ENCODE measurements around the gene HOXA3. TPM values are rescaled to one million over a fixed set of nuclear protein-coding genes. Genes with fewer than 3 reads are reported as not detected.

Gene HOXA3
- polyA plus RNA-seq, 6 donors from 2014 or later = not detected

DNA sequence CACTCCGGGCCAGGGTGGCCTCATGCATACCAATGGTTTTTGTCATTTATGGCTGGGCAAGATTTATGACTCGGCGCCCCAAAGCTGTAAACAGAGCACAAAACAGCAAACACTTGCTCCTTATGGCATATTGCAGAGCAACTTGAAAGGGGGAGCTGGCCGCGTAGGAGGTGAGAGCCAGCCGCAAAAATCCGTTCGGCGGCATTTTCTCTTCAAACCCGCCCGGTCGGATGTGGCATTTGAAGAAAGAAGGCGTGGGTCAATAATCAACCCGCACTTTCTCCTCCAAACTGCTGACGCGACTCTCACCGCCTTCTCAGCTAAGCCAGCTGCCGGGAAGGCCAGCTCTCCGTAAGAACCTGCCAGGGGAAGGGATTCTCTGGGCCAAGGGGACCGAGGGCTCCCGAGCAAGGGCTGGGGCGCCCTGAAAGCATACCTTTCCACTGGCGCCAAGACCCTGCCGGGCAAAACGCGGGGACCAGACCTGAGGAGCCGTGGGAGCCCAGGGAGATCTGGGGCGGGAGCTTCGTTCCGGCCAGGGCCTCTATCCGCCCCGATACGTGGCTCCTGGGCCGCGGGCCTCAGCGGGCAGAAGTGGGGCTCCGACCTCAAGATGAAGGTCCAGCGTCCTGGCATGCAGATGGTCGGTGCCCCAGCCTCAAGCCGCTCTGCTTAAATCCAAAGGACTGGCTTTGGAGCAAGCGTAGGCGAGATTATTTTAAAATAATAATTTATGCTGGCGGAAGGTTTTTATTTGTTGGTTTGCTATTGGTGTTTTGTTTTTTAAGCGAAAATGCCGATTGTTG lies 37.0 kb downstream of the HOXA3 start:
- no peak for ATAC-seq (ENCODE audit: low read depth in 2 of 2)

DNA sequence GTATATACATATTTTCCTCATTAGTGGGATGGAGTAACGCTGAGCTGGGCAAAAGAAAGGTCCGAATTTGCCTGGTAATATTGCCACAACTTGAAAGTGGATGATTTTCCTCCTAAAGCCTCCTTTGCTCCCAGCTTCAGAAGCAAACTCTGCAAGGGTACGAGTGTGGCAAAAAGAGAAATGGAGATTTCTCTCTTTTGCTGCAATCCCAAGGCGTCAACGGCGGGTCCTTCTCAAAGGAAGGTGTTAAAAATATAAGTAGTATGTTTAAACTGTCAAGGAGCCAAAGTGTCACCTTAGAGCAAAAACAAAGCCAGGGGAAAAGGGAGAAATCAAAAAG lies 37.5 kb downstream of the HOXA3 start:
- H3K27ac Mint-ChIP-seq = no peak overlapping the region
- no peaks in the 10 kb centered on the region for H3K4me1 Mint-ChIP-seq
- H3K27me3 Mint-ChIP-seq = peaks cover 0 to 44% (median 7%) of the 10 kb centered on the region in 3 donors
- no peaks in the 10 kb centered on the region for H3K36me3 Mint-ChIP-seq
- no peaks in the 10 kb centered on the region for H3K9me3 Mint-ChIP-seq
- DNase-seq = no peak
- no peak for ATAC-seq (ENCODE audit: low read depth in 2 of 2)
- H3K4me3 Mint-ChIP-seq = no peak overlapping the region

More for the DNA sequence above, 37.0 kb downstream of the HOXA3 start:
- Mint-ChIP-seq H3K9me3 (no peaks in the 10 kb centered on the region), H3K27me3 (peaks cover 0 to 41% (median 7%) of the 10 kb centered on the region in 3 donors), H3K36me3 (no peaks in the 10 kb centered on the region), H3K4me1 (no peaks in the 10 kb centered on the region), H3K4me3 (no peak overlapping the region), H3K27ac (peak overlapping the region in 1 of 6 donors; percentile 63)
- no peak for DNase-seq

DNA sequence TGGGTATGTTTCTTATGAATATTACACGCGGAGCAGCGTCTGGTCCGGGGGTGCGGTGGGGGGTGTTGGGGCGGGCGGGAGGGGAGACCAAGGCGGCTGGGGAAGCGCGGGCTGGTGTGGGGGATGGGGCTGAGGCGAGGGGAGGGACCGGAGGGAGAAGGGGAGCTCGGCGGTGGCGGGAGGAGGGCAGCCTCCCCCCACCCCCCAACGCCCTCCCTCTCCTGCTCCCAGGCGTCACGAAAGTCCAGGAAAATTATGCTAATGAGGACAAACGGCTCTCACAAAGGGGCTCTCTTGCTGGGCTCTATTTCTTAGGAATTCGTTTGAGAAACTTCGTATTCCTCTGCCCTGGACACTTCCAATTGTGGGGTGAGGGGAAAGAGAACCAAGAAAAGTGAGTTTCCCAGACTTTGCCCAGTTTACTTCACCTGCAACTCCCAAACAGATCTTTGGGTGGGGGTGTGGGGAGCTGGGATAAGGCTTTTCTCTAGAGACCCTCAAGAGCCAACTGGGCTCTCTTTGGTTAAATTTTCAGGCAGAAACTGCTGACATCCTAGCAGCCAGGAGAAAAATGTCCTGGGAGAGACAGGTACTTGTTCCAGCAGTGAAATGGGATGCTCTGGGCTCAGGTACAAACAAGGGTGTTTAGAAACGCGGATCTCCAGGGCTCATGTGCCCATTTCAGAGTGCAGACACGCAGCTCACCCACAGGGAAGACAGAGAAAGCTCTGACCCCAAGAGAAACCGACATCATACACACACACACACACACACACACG lies 38.2 kb downstream of the HOXA3 start:
- H3K27ac Mint-ChIP-seq = no peak overlapping the region
- DNase-seq = no peak
- H3K36me3 Mint-ChIP-seq = no peaks in the 10 kb centered on the region
- H3K4me1 Mint-ChIP-seq = no peaks in the 10 kb centered on the region
- H3K4me3 Mint-ChIP-seq = no peak overlapping the region
- H3K9me3 Mint-ChIP-seq = no peaks in the 10 kb centered on the region
- peaks cover 0 to 44% (median 7%) of the 10 kb centered on the region in 3 donors for H3K27me3 Mint-ChIP-seq
- no peak for ATAC-seq (ENCODE audit: low read depth in 2 of 2)

DNA sequence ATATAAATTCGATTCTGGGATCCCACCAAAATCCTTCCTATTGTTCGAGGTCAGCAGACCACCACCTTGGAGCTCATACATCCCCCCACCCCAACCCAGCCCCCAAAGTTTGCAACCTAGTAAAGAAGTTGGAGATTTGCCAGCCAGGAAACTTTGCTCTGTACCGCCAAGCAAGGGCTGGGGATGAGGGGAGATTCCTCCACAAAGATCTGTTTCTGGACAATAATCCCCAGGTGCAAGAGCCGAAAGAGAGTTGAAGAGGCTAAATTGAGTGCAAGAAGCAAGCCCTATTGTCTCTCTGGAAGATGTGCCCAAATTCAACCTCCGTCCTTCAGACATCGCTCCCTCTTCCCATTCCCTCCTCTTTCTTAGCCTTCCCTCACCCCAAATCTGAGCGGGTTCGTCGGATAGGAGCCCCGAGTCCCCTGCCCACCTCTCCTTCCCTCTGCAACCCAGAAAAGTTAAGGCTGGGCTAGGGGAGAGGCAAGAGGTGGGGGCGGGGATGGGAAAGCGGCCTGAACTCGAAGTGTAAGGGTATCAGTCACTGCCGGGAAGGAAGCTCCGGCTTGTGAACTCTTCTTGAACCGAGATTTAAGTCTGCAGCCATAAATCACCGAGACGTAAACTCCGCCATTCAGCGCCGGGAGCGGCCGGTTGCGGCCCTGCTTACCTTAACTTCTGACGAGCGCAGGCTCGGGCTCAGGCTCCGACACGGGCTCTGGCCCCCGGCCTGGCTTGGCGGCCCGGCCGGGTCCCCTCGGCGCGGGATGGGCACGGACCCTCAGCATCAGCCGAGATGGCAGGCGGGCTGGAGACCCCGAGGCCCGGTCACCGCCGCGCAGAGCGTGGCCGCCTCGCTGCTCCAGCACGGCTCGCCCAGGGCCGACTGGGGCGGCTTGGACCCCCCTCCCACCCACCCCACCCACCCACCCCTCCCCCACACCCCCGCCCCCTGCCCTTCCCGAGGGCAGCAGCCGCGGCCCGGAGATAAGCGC lies 39.1 kb downstream of the HOXA3 start:
- H3K27ac Mint-ChIP-seq = no peak overlapping the region
- H3K4me3 Mint-ChIP-seq = no peak overlapping the region
- H3K4me1 Mint-ChIP-seq = no peaks in the 10 kb centered on the region
- DNase-seq (no peak), ATAC-seq (ENCODE audit: low read depth in 2 of 2) (no peak)
- peaks cover 0 to 41% (median 7%) of the 10 kb centered on the region in 3 donors for H3K27me3 Mint-ChIP-seq
- H3K36me3 Mint-ChIP-seq = no peaks in the 10 kb centered on the region
- H3K9me3 Mint-ChIP-seq = no peaks in the 10 kb centered on the region

DNA sequence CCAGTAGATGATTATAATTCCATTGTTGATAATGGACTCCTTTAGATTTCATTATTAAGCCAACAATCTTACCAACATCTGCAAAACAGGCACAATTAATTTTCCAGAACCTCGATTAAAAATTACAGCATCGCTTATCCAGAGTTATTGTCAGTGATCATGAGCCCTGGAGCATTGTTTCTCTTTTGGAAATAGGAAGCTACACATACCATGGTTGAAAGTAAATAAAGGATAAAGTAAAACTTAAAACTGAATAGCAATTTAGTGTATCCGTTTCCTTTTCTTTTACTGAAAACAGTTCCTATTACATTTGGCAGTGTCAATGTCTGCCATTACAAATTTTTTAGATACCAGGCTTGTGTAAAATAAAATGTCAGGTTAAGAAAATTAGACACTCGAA lies 40.0 kb downstream of the HOXA3 start:
- H3K9me3 Mint-ChIP-seq = peaks cover 0 to 4% (median 0%) of the 10 kb centered on the region in 7 donors
- no peaks in the 10 kb centered on the region for H3K4me1 Mint-ChIP-seq
- peaks cover 0 to 33% (median 0%) of the 10 kb centered on the region in 3 donors for H3K27me3 Mint-ChIP-seq
- H3K4me3 Mint-ChIP-seq = no peak overlapping the region
- H3K27ac Mint-ChIP-seq = no peak overlapping the region
- H3K36me3 Mint-ChIP-seq = peaks cover 0 to 6% of the 10 kb centered on the region in 2 donors
- DNase-seq (no peak), ATAC-seq (ENCODE audit: low read depth in 2 of 2) (no peak)

DNA sequence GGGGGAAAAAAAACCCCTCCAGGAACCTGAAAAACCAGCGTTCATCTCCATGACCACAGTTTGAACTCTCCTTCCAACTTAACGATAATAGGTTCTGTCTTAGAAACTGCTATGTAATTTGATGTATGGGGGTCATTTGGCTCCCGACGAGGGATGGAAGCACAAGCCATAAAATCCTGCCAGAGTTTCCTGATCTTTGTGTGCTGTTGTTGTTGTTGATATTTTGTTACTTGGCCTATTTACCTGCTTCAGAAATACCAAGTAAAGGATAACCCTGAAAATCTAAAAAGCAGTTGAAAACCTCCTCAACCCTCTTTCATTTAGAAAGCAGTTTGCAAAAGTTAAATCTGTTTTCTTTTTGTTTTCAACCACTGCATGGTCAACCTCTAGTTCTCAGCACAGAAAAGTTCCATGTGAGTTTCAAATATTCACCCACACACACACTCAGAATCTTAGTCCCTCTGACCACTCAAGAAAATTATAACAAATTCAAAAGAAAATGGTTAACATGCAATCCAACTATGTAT lies 40.6 kb downstream of the HOXA3 start:
- Mint-ChIP-seq H3K27ac (no peak overlapping the region), H3K27me3 (peaks cover 0 to 29% (median 0%) of the 10 kb centered on the region in 3 donors), H3K9me3 (peaks cover 0 to 4% (median 0%) of the 10 kb centered on the region in 7 donors), H3K36me3 (peaks cover 0 to 8% of the 10 kb centered on the region in 2 donors), H3K4me3 (no peak overlapping the region), H3K4me1 (no peaks in the 10 kb centered on the region)
- DNase-seq = no peak
- no peak for ATAC-seq (ENCODE audit: low read depth in 2 of 2)

DNA sequence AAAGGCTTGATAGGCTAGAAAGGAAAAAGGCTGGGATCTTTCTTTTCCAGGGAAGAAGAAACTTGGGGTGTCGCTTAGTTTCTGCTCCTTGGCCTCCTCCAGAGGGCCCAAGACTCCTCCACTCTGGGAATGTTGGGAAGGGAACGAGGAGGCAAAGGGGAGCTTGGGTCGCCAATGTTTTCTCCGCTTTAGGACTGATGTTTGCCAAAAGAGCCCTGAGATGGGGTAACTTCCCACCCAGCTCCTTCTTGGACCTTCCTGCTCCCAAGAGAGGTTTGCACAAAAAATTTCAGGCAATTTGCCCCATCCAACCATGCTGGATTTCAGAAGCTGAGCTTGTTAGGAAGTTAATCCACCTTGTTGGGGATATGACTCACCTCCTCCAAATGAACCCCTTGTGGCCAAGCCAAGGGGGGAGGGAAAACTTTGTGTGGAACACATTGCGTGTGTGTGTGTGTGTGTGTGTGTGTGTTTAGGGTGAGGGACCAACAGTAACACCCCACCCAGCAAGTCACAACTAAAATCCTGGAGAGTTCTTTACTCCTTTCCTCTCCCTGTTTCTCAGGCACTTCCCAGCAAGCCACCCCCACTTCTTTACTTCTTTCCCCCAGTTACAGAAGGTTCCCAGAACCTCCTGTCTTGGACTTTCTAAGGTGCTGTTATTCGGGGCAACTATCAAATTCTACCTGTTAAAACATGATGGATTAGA lies 41.2 kb downstream of the HOXA3 start:
- DNase-seq (no peak), ATAC-seq (ENCODE audit: low read depth in 2 of 2) (no peak)
- H3K27ac Mint-ChIP-seq = no peak overlapping the region
- peaks cover 0 to 28% (median under 1%) of the 10 kb centered on the region in 3 donors for H3K27me3 Mint-ChIP-seq
- peaks cover 0 to 8% of the 10 kb centered on the region in 2 donors for H3K36me3 Mint-ChIP-seq
- no peak overlapping the region for H3K4me3 Mint-ChIP-seq
- peaks cover 0 to 4% (median 0%) of the 10 kb centered on the region in 7 donors for H3K9me3 Mint-ChIP-seq
- no peaks in the 10 kb centered on the region for H3K4me1 Mint-ChIP-seq

DNA sequence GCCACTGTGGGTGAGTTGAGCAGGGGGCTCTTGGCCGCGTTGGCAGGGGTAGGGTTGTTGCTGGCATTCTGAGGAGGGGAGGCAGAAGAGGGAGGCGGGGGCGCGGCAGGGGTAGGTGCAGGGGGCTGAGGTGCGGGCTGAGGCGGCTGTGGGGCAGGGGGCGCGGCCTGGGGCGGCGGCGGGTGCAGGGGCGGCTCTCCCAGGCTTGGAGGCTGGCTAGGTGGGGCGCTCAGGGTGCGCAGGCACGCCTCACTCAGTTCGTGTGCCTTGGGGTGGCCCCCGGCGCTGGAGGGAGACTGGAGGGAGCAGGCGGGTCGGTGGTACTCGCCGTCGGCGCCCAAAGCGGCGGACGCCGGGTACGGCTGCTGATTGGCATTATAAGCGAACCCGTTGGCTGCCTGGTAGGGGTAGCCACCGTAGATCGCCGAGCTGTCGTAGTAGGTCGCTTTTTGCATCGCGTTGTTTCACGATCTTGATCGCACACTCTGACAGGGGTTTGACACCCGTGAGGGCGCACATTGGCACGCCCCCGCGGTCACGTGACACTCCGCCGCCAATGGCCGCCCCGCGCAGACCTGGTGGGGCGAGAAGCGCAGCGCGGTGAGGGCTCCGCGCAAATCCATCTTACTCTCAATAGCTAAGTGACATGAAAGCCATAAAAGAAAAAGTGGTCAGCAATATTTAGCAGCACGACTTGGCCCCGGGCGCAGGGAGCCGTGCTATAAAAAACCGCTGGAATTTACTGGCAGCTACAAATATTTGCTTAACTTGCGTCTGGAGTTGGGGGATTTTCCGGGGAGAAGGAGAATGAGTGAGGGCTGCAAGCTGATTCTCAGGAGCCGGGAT lies 42.0 kb downstream of the HOXA3 start:
- Mint-ChIP-seq H3K9me3 (peaks cover 0 to 4% (median 0%) of the 10 kb centered on the region in 7 donors), H3K27ac (no peak overlapping the region), H3K27me3 (peaks cover 3 to 32% (median 6%) of the 10 kb centered on the region in 3 donors), H3K4me3 (peak overlapping the region in 1 of 8 donors; percentile 29), H3K4me1 (no peaks in the 10 kb centered on the region), H3K36me3 (peaks cover 0 to 8% of the 10 kb centered on the region in 2 donors)
- DNase-seq (no peak), ATAC-seq (ENCODE audit: low read depth in 2 of 2) (no peak)

DNA sequence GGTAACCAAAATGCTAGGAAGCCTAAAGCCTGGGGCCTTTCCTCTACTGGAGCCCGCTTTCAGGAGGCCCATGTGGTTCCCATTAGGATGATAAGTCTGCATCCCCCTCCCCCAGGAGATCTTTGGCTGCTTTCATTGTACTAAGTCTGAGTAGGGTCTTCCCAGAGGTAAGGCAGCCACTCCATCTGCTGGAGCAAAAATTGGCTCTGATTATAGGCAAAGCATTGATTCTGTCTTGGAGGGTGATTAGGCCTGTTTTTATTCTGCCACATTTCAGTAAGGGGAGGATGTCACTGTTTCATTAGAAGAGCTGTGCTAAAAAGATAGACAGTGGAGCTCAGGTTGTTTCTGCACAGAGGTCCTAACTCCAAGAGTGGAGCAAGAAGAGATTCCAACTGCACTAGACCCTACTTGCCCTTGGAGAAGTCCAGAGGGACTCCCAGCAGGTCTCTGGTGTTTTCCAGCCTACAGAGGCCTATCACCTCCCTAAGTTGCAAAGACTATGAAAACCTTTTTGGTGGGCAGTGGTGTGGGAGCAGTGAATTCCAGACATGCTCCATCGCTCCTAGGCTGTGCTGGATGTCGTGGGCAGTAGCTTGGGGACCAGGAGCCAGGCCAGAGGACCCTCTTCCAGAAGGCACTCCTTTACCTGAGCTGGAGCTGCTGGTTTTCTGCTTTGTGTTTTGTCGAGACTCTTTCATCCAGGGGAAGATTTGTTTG lies 42.8 kb downstream of the HOXA3 start:
- H3K36me3 Mint-ChIP-seq = peaks cover 0 to 8% of the 10 kb centered on the region in 2 donors
- no peak overlapping the region for H3K27ac Mint-ChIP-seq
- ATAC-seq (ENCODE audit: low read depth in 2 of 2) (no peak), DNase-seq (no peak)
- peak overlapping the region in 1 of 8 donors; percentile 29 for H3K4me3 Mint-ChIP-seq
- H3K27me3 Mint-ChIP-seq = peaks cover 11 to 38% (median 11%) of the 10 kb centered on the region in 3 donors
- H3K9me3 Mint-ChIP-seq = peaks cover 0 to 4% (median 0%) of the 10 kb centered on the region in 7 donors
- no peaks in the 10 kb centered on the region for H3K4me1 Mint-ChIP-seq

DNA sequence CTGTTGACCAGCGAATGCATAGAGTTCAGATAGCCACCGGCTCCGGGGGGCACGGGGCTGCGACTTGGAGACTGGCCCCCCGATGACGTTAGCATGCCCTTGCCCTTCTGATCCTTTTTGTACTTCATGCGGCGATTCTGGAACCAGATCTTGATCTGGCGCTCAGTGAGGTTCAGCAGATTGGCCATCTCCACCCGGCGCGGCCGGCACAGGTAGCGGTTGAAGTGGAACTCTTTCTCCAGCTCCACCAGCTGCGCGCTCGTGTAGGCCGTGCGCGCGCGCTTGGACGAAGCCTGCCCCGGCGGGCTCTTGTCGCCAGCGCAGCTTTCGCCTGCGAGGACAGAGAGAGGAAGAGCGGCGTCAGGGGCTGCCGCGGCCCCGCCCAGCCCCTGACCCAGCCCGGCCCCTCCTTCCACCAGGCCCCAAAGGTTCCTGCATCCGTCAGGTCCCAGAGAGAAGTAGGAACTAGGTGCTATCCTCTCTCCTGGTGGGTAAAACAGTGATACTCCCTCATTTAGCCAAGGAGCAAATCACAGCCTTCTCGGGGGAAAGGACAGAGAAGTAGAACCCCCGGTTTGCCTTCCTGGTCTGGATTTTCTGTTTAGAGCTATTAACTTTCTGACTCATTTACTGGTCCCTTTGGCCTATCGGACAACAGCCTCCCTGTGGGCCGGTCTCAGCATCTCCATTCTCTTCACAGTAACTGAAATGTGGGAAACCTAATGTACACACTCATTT lies 43.8 kb downstream of the HOXA3 start:
- Mint-ChIP-seq H3K27me3 (peaks cover 22 to 48% (median 22%) of the 10 kb centered on the region in 3 donors), H3K4me1 (peaks cover 0 to 6% (median 3%) of the 10 kb centered on the region in 3 donors), H3K4me3 (no peak overlapping the region), H3K9me3 (peaks cover 0 to 4% (median 0%) of the 10 kb centered on the region in 7 donors), H3K36me3 (peaks cover 0 to 14% of the 10 kb centered on the region in 2 donors), H3K27ac (no peak overlapping the region)
- ATAC-seq (ENCODE audit: low read depth in 2 of 2) = no peak
- no peak for DNase-seq

All from naive B cell (primary cell).